Ovary (tissue), 9 donors: ENCODE results near the gene GPR25. TPM values are rescaled to one million over a fixed set of nuclear protein-coding genes. Genes with fewer than 3 reads are reported as not detected.

Experiments used
- DNase-seq, 5 donors: peaks; one replicate each; pipeline ENCODE4 v3.0.0-alpha.2; 2019 to 2020
- H3K27ac ChIP-seq, 2 donors: fragments of 200-600 bp; one replicate each; pipeline versions ENCODE4 v1.5.1 to v1.8.0; 2019 to 2022
- H3K27me3 ChIP-seq: fragments of 200-600 bp; one replicate; pipeline ENCODE4 v1.8.0; 2022
- H3K36me3 ChIP-seq: fragments of 200-600 bp; sonication (generic); one replicate; pipeline ENCODE4 v1.5.1; 2019
- H3K4me1 ChIP-seq: one replicate; pipeline ENCODE4 v1.8.1; 2013; ENCODE audit warnings: mild to moderate bottlenecking, moderate library complexity; ENCODE audit not compliant: insufficient read depth
- H3K4me3 ChIP-seq: fragments of 200-600 bp; sonication (generic); one replicate; pipeline ENCODE4 v1.5.1; 2017
- H3K9me3 ChIP-seq, 2 donors: fragments of 200-600 bp in 1 of 2; sonication (generic) in 1 of 2; one replicate each; pipeline versions ENCODE4 v1.5.1 to v1.8.1; 2013 to 2019; ENCODE audit warnings: mild to moderate bottlenecking in 1 of 2, moderate library complexity in 1 of 2
- CTCF ChIP-seq, 3 donors: fragments of 450-650 bp in 2 of 3; fragments of 200-600 bp in 1 of 3; IDR thresholded peaks; one replicate each; pipeline versions ENCODE4 v1.5.1 to v1.8.0; 2016 to 2022; ENCODE audit warnings: antibody characterized with exemption in 3 of 3, mild to moderate bottlenecking in 1 of 3
- EP300 ChIP-seq: sonication (generic); formaldehyde crosslinking; IDR thresholded peaks from one replicate; pipeline ENCODE4 v1.6.1; 2017; ENCODE audit warnings: antibody characterized with exemption
- POLR2A ChIP-seq: fragments of 450-650 bp; IDR thresholded peaks from one replicate; pipeline ENCODE4 v1.6.1; 2017; ENCODE audit warnings: antibody characterized with exemption, mild to moderate bottlenecking, moderate library complexity
- WGBS, 3 donors: extraction: QIAGEN DNeasy Blood & Tissue Kit in 1 of 3; methylation state at CpG; one replicate each; pipeline versions ENCODE4 v1.1.5 to v1.1.7; 2013 to 2017; 5-methylcytosine and 5-hydroxymethylcytosine counted together
- intact Hi-C, 4 donors: fragments of 100-400 bp; cut with DNase I; formaldehyde crosslinking; loops; one replicate each; pipeline versions ENCODE4 v1.11.0 to v1.15.1; 2022 to 2023
- polyA plus RNA-seq, 2 donors: library from polyadenylated mRNA; stranded (reverse); fragments of 200-250 nt in 1 of 2; fragments of 350-450 nt in 1 of 2; fragmentation: Illumina TruSeq in 1 of 2; extraction: RNeasy Lipid Tissue Mini Kit (QIAGEN cat#74804) in 1 of 2; gene quantifications; one replicate each; pipeline ENCODE4 v1.2.3, GENCODE V29; 2013 to 2014
- total RNA-seq, 7 donors: library from RNA; depleted of rRNA in 2 of 7; stranded (reverse); fragments of >200 nt in 2 of 7; fragmentation: NEBNext Ultra II Directional in 3 of 7; extraction: Animal tissue kit (Norgen Biotek cat#: 25700) in 3 of 7; gene quantifications; one replicate each; pipeline versions ENCODE4 v1.1.0 to v1.2.4, GENCODE V29; 2016 to 2023
- donor health status: DM: no; HTN: no; CAD: no; lungs with moderate emphysema.
- donor health status: DM: no; HTN: no; CAD: no.
- donor health status: Bipolar disorder and iron deficiency.
- donor health status: DM: yes; HTN: yes; CAD: no.
- donor health status: DM: no; HTN: no; CAD: no.
- donor health status: DM: yes; HTN: yes; CAD: no.

The GPR25 gene
- total and polyA plus RNA-seq, 9 donors = 0.06 TPM; not detected in 8

GRCh38 chr1:200919386-200919785 lies 46.6 kb downstream of the GPR25 start:
- no peaks in the 10 kb centered on the region for H3K36me3 ChIP-seq
- H3K4me3 ChIP-seq = no peak overlapping the region
- TF ChIP-seq EP300 (no peak), POLR2A (no peak)
- intact Hi-C loops = no loop called here
- H3K9me3 ChIP-seq = no peaks in the 10 kb centered on the region
- WGBS, 3 donors = 82 to 87% (median 85%) methylated on average over 2 of the region's 2 CpGs
- H3K27me3 ChIP-seq = no peaks in the 10 kb centered on the region
- DNase-seq = no peak
- no peaks in the 10 kb centered on the region for H3K4me1 ChIP-seq
- H3K27ac ChIP-seq = no peak overlapping the region

- Histone ChIP-seq H3K27ac (no peak overlapping the region), H3K9me3 (no peaks in the 10 kb centered on the region), H3K4me1 (no peaks in the 10 kb centered on the region), H3K4me3 (no peak overlapping the region), H3K36me3 (no peaks in the 10 kb centered on the region), H3K27me3 (no peaks in the 10 kb centered on the region)
- intact Hi-C loops = no loop called here
- DNase-seq = no peak
- 74 to 79% (median 75%) methylated on average over 9 of the region's 9 CpGs for WGBS, 3 donors
- TF ChIP-seq POLR2A (no peak), CTCF (IDR thresholded peaks at IDR 0.05) (no peak), EP300 (no peak)
Observed at GRCh38 chr1:200921571-200922110, 48.9 kb downstream of the GPR25 start.

GRCh38 chr1:200922406-200922805 lies 49.6 kb downstream of the GPR25 start:
- Histone ChIP-seq H3K36me3 (no peaks in the 10 kb centered on the region), H3K4me3 (no peak overlapping the region), H3K9me3 (no peaks in the 10 kb centered on the region), H3K4me1 (no peaks in the 10 kb centered on the region), H3K27ac (no peak overlapping the region), H3K27me3 (no peaks in the 10 kb centered on the region)
- WGBS, 3 donors = 80 to 86% (median 85%) methylated on average over 2 of the region's 2 CpGs
- TF ChIP-seq EP300 (no peak), CTCF (IDR thresholded peaks at IDR 0.05) (no peak), POLR2A (no peak)
- DNase-seq = no peak
- intact Hi-C loops = no loop called here

GRCh38 chr1:200923601-200924000 lies 50.8 kb downstream of the GPR25 start:
- DNase-seq = no peak
- intact Hi-C loops = no loop called here
- WGBS, 3 donors = 17 to 28% (median 21%) methylated on average over 1 of the region's 1 CpG
- H3K9me3 ChIP-seq = no peaks in the 10 kb centered on the region
- no peak for TF ChIP-seq CTCF (IDR thresholded peaks at IDR 0.05)
- no peak for TF ChIP-seq POLR2A
- TF ChIP-seq EP300 = no peak
- no peaks in the 10 kb centered on the region for H3K27me3 ChIP-seq
- no peak overlapping the region for H3K27ac ChIP-seq
- H3K36me3 ChIP-seq = no peaks in the 10 kb centered on the region
- H3K4me1 ChIP-seq = no peaks in the 10 kb centered on the region
- no peak overlapping the region for H3K4me3 ChIP-seq

Other genes starting within 250 kb of the GPR25 start
- gene DDX59, start 203.1 kb upstream of the GPR25 start, total RNA-seq = 10 to 100 TPM; 16.4 to 25.6 (median 19.5) TPM
- 10 to 100 TPM; 17.6 to 29.1 TPM for gene DDX59, start 203.1 kb upstream of the GPR25 start, polyA plus RNA-seq
- gene CAMSAP2, start 134.1 kb upstream of the GPR25 start, total RNA-seq = 10 to 100 TPM; 25.8 to 44.5 (median 38.7) TPM
- 10 to 100 TPM; 14.5 to 26.7 TPM for gene CAMSAP2, start 134.1 kb upstream of the GPR25 start, polyA plus RNA-seq
- gene INAVA, start 21.9 kb downstream of the GPR25 start, total RNA-seq = 1 to 10 TPM in 3 of 7 donors, under 1 TPM in 2, not detected in 2; 0.59 to 7.9 (median 1.1) TPM
- under 1 TPM; 0.18 TPM for gene INAVA, start 21.9 kb downstream of the GPR25 start, polyA plus RNA-seq
- 1 to 10 TPM in 4 of 7 donors, under 1 TPM in 3; 0.57 to 1.9 (median 1.0) TPM for gene KIF21B, start 150.7 kb downstream of the GPR25 start, total RNA-seq
- gene KIF21B, start 150.7 kb downstream of the GPR25 start, polyA plus RNA-seq = under 1 TPM; 0.58 to 0.65 TPM
- under 1 TPM in 1 of 7 donors, not detected in 6; 0.05 TPM for gene CACNA1S, start 239.4 kb downstream of the GPR25 start, total RNA-seq
- under 1 TPM; 0.01 to 0.05 TPM for gene CACNA1S, start 239.4 kb downstream of the GPR25 start, polyA plus RNA-seq